Kidney glomerular epithelial cell (primary cell): ENCODE measurements around the gene PROCA1.
"Not testable (repeated sequence)": the region's sequence is repeated elsewhere in the genome, so short reads cannot be mapped to it uniquely, and the experiment has no call there.

Source experiments
- DNase-seq: peaks from one replicate; lab custom pipeline; 2025; lab: John Stamatoyannopoulos, UW

The PROCA1 gene

GRCh38 chr17:28725660-28726225, 14.1 kb upstream of the PROCA1 start:
- no peak for DNase-seq

GRCh38 chr17:28725166-28725659, 13.5 kb upstream of the PROCA1 start:
- peak; percentile 73 for DNase-seq

GRCh38 chr17:28724500-28725165, 12.9 kb upstream of the PROCA1 start:
- no peak for DNase-seq

- DNase-seq, result not testable (repeated sequence)
Observed at GRCh38 chr17:28723836-28724499, 12.3 kb upstream of the PROCA1 start.

- no peak for DNase-seq
Observed at GRCh38 chr17:28723159-28723835, 11.6 kb upstream of the PROCA1 start.

- no peak for DNase-seq
Observed at GRCh38 chr17:28722417-28723158, 10.9 kb upstream of the PROCA1 start.

- DNase-seq, result not testable (repeated sequence)
Observed at GRCh38 chr17:28720997-28721329, 9.3 kb upstream of the PROCA1 start.

- DNase-seq, result no peak
Observed at GRCh38 chr17:28720247-28720996, 8.7 kb upstream of the PROCA1 start.

- DNase-seq, result no peak
Observed at GRCh38 chr17:28719021-28719433, 7.3 kb upstream of the PROCA1 start.

- DNase-seq, result no peak
Observed at GRCh38 chr17:28718333-28719020, 6.8 kb upstream of the PROCA1 start.

- DNase-seq, result peak; percentile 76
Observed at GRCh38 chr17:28717578-28718332, 6.1 kb upstream of the PROCA1 start, which contains the start of gene RAB34. Gene RAB34 (minus strand): TSS chr17:28717868. CDS start chr17:28717266, 602 bp downstream.

- DNase-seq, result no peak
Observed at GRCh38 chr17:28716740-28717577, 5.3 kb upstream of the PROCA1 start.

- no peak for DNase-seq
Observed at GRCh38 chr17:28715217-28715616, 3.5 kb upstream of the PROCA1 start.

- DNase-seq, result no peak
Observed at GRCh38 chr17:28714281-28714680, 2.6 kb upstream of the PROCA1 start.

GRCh38 chr17:28712705-28713415, 1.2 kb upstream of the PROCA1 start:
- no peak for DNase-seq

GRCh38 chr17:28712032-28712704, 480 bp upstream of the PROCA1 start:
- DNase-seq, result no peak

- peak; percentile 76 for DNase-seq
Observed at GRCh38 chr17:28710861-28711722, 596 bp downstream of the PROCA1 start.
